ENCODE results near the gene PTPN6. TPM values are rescaled to one million over a fixed set of nuclear protein-coding genes. Genes with fewer than 3 reads are reported as not detected.
A peak's percentile ranks its signal among the peaks of the same experiment; 100 is the strongest.

Gene PTPN6
- total and polyA plus RNA-seq, 2 of the 13 experiments (the other 11 are each of a cell fraction or from before 2014, with no cell fraction given), result 10.5 to 10.6 TPM

GRCh38 chr12:6946033-6946919 lies 4.9 kb upstream of the PTPN6 start (continued):
- TF ChIP-seq HMGXB4 (CRISPR knock-in tag; IDR thresholded peaks at IDR 0.05; ENCODE audit: borderline replicate concordance in 1 of 2, low read depth in 1 of 2) (peak; percentile 53 to 58; a peak in 3 of 4 replicates), MTF1 (CRISPR knock-in tag; IDR thresholded peaks at IDR 0.05) (no peak), ZNF234 (CRISPR knock-in tag; conservative IDR thresholded peaks at IDR 0.05) (no peak), ZNF747 (CRISPR knock-in tag; IDR thresholded peaks at IDR 0.05; ENCODE audit: borderline replicate concordance) (0 out of 2 replicates have a peak, but pooled peaks have one; percentile 34), ZNF350 (CRISPR knock-in tag; IDR thresholded peaks at IDR 0.05; ENCODE audit: borderline replicate concordance, low read depth) (peak; percentile 65; the same call in 1 of the 2 replicates), GATAD2A (CRISPR knock-in tag; IDR thresholded peaks at IDR 0.05) (peak; percentile 47; the same call in 1 of the 2 replicates), SOX6 (IDR thresholded peaks at IDR 0.05) (no peak), SOX6 (CRISPR knock-in tag; IDR thresholded peaks at IDR 0.05) (peak; percentile 19; the same call in 1 of the 2 replicates), ZFY (CRISPR knock-in tag; IDR thresholded peaks at IDR 0.05) (peak; percentile 76), KLF6 (CRISPR knock-in tag; IDR thresholded peaks at IDR 0.05) (peak; percentile 54; the same call in 1 of the 2 replicates), ZBTB38 (CRISPR knock-in tag; IDR thresholded peaks at IDR 0.05) (no peak; the same call in 1 of the 2 replicates), KLF16 (CRISPR knock-in tag; IDR thresholded peaks at IDR 0.05) (peak in 1 of 2 experiments; percentile 67; a peak in 1 of 4 replicates), ETV5 (CRISPR knock-in tag; IDR thresholded peaks at IDR 0.05; ENCODE audit: borderline replicate concordance) (peak; percentile 35; the same call in 1 of the 2 replicates), YY1 (IDR thresholded peaks at IDR 0.05; ENCODE audit: insufficient read depth, insufficient replicate concordance, low read depth, low read length) (peak; percentile 41), ZNF501 (CRISPR knock-in tag; IDR thresholded peaks at IDR 0.05) (0 out of 2 replicates have a peak, but pooled peaks have one; percentile 7), TBP (CRISPR knock-in tag; IDR thresholded peaks at IDR 0.05) (no peak), RELA (CRISPR knock-in tag; IDR thresholded peaks at IDR 0.05) (peak; percentile 48; the same call in 1 of the 2 replicates), ZNF264 (CRISPR knock-in tag; IDR thresholded peaks at IDR 0.05) (no peak), RFXANK (CRISPR knock-in tag; IDR thresholded peaks at IDR 0.05) (peak; percentile 42; the same call in 1 of the 2 replicates), ZNF18 (CRISPR knock-in tag; IDR thresholded peaks at IDR 0.05; ENCODE audit: insufficient replicate concordance) (peak; percentile 93), ZKSCAN8 (CRISPR knock-in tag; IDR thresholded peaks at IDR 0.05; ENCODE audit: borderline replicate concordance) (0 out of 2 replicates have a peak, but pooled peaks have one; percentile 6), MYC (CRISPR knock-in tag; IDR thresholded peaks at IDR 0.05; ENCODE audit: borderline replicate concordance) (peak; percentile 42; the same call in 1 of the 2 replicates)
- TF ChIP-seq, protein P1, sequence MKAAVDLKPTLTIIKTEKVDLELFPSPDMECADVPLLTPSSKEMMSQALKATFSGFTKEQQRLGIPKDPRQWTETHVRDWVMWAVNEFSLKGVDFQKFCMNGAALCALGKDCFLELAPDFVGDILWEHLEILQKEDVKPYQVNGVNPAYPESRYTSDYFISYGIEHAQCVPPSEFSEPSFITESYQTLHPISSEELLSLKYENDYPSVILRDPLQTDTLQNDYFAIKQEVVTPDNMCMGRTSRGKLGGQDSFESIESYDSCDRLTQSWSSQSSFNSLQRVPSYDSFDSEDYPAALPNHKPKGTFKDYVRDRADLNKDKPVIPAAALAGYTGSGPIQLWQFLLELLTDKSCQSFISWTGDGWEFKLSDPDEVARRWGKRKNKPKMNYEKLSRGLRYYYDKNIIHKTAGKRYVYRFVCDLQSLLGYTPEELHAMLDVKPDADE (CRISPR knock-in tag; IDR thresholded peaks at IDR 0.05), result 0 out of 2 replicates have a peak, but pooled peaks have one; percentile 44
